SK-N-SH (cell line): ENCODE data around the gene SSTR5. TPM values are rescaled to one million over a fixed set of nuclear protein-coding genes. Genes with fewer than 3 reads are reported as not detected.

ENCODE experiments used
- CTCF ChIA-PET: fragments of 300-600, 350-600 bp; formaldehyde crosslinking; extraction: SDS; loops from one replicate; lab custom pipeline; 2021; lab: Yijun Ruan, JAX
- POLR2A ChIA-PET: fragments of 350-600 bp; sonication (Branson Sonifier 250); formaldehyde crosslinking; extraction: SDS; loops from one replicate; lab custom pipeline; 2020; ENCODE audit warnings: antibody characterized with exemption, inconsistent platforms; lab: Yijun Ruan, JAX
- DNase-seq: peaks from one replicate; pipeline ENCODE4 v3.0.0; 2012
- H2AFZ ChIP-seq: fragments of 200-600 bp; sonication (generic); 2 replicates; pipeline ENCODE4 v1.8.1; 2016; ENCODE audit warnings: antibody characterized with exemption, mild to moderate bottlenecking, low read depth
- H3F3A ChIP-seq: fragments of 200-600 bp; sonication (generic); replicated peaks from 2 replicates; pipeline ENCODE3; 2016; ENCODE audit warnings: antibody characterized with exemption, mild to moderate bottlenecking; ENCODE audit not compliant: insufficient read depth
- H3K27ac ChIP-seq, 2 experiments: fragments of 200-500 bp in 1 of 2; fragments of 200-600 bp in 1 of 2; sonication (Bioruptor generic) in 1 of 2; sonication (generic), shearing (Covaris generic) in 1 of 2; 2 replicates each; pipeline versions ENCODE4 v1.5.1 to v1.6.1; 2014 to 2016; ENCODE audit warnings: low read depth in 2 of 2, inconsistent platforms in 1 of 2, low read length in 1 of 2, mild to moderate bottlenecking in 1 of 2, mixed read lengths in 1 of 2
- H3K27me3 ChIP-seq: fragments of 200-600 bp; sonication (generic), shearing (Covaris generic); 2 replicates; pipeline ENCODE4 v1.6.1; 2016; ENCODE audit warnings: mixed run types; ENCODE audit not compliant: insufficient read depth
- H3K36me3 ChIP-seq, 2 experiments: fragments of 200-500 bp in 1 of 2; fragments of 200-600 bp in 1 of 2; sonication (Bioruptor generic) in 1 of 2; sonication (generic) in 1 of 2; replicated peaks in 1 of 2; 2 replicates each; pipeline versions ENCODE3 to v1.5.1; 2014 to 2016; ENCODE audit warnings: low read length in 1 of 2, mild to moderate bottlenecking in 1 of 2; ENCODE audit not compliant: insufficient read depth in 2 of 2, control insufficient read depth in 1 of 2
- H3K4me1 ChIP-seq, 2 experiments: fragments of 200-500 bp in 1 of 2; fragments of 200-600 bp in 1 of 2; sonication (Bioruptor generic) in 1 of 2; sonication (generic), shearing (Covaris generic) in 1 of 2; 2 replicates each; pipeline versions ENCODE4 v1.5.1 to v1.6.1; 2014 to 2016; ENCODE audit warnings: low read depth in 1 of 2, low read length in 1 of 2, mixed run types in 1 of 2; ENCODE audit not compliant: insufficient read depth in 2 of 2, control insufficient read depth in 1 of 2
- H3K4me2 ChIP-seq: fragments of 200-600 bp; sonication (generic), shearing (Covaris generic); 2 replicates; pipeline ENCODE4 v1.6.1; 2017; ENCODE audit warnings: mixed run types
- H3K4me3 ChIP-seq, 2 experiments: fragments of 200-500 bp in 1 of 2; fragments of 200-600 bp in 1 of 2; sonication (Bioruptor generic) in 1 of 2; sonication (generic), shearing (Covaris generic) in 1 of 2; 2 replicates each; pipeline versions ENCODE4 v1.5.1 to v1.8.1; 2014 to 2016; ENCODE audit warnings: low read depth in 2 of 2, inconsistent platforms in 1 of 2, low read length in 1 of 2, mild to moderate bottlenecking in 1 of 2, mixed read lengths in 1 of 2, moderate library complexity in 1 of 2
- H3K79me2 ChIP-seq: fragments of 200-600 bp; sonication (generic); 2 replicates; pipeline ENCODE4 v1.8.1; 2017; ENCODE audit warnings: mild to moderate bottlenecking; ENCODE audit not compliant: insufficient read depth
- H3K9ac ChIP-seq: fragments of 200-600 bp; sonication (generic); 2 replicates; pipeline ENCODE4 v1.6.1; 2017; ENCODE audit warnings: mixed run types
- H3K9me2 ChIP-seq: fragments of 200-600 bp; sonication (generic); 2 replicates; pipeline ENCODE4 v1.6.1; 2017; ENCODE audit warnings: mixed run types
- H3K9me3 ChIP-seq: fragments of 200-600 bp; sonication (generic); 2 replicates; pipeline ENCODE4 v1.6.1; 2017; ENCODE audit warnings: mixed run types, mild to moderate bottlenecking, moderate library complexity
- H4K20me1 ChIP-seq: fragments of 200-600 bp; sonication (generic); 2 replicates; pipeline ENCODE4 v1.6.1; 2017; ENCODE audit warnings: mild to moderate bottlenecking, mixed run types; ENCODE audit not compliant: insufficient read depth
- CHD2 ChIP-seq: fragments of 150-350 bp; IDR thresholded peaks from 2 replicates; pipeline ENCODE4 v1.6.1; 2018; ENCODE audit warnings: low read length; ENCODE audit not compliant: partially characterized antibody
- ELF1 ChIP-seq: IDR thresholded peaks from 2 replicates; pipeline ENCODE4 v1.4.0; 2012
- EZH2phosphoT487 ChIP-seq: fragments of 200-600 bp; sonication (generic); IDR thresholded peaks from 2 replicates; pipeline ENCODE4 v1.6.1; 2017; ENCODE audit warnings: low read depth, mixed run types, mild to moderate bottlenecking, antibody characterized with exemption, moderate library complexity, borderline replicate concordance
- FOSL2 ChIP-seq: IDR thresholded peaks from 2 replicates; pipeline ENCODE4 v1.4.0; 2012; ENCODE audit warnings: low read depth, mild to moderate bottlenecking, moderate library complexity, borderline replicate concordance
- FOXJ3 ChIP-seq: sonication (generic); formaldehyde crosslinking; IDR thresholded peaks from 2 replicates; pipeline ENCODE4 v1.5.1; 2020; ENCODE audit warnings: mild to moderate bottlenecking, missing genetic modification reagents
- FOXM1 ChIP-seq: IDR thresholded peaks from 2 replicates; pipeline ENCODE4 v1.4.0; 2012; ENCODE audit warnings: low read depth, mild to moderate bottlenecking
- GATA2 ChIP-seq: sonication (generic); formaldehyde crosslinking; IDR thresholded peaks from 2 replicates; pipeline ENCODE4 v1.5.0; 2020; ENCODE audit warnings: mild to moderate bottlenecking, missing genetic modification reagents
- JUND ChIP-seq: IDR thresholded peaks from 2 replicates; pipeline ENCODE4 v1.4.0; 2012
- NFIC ChIP-seq: IDR thresholded peaks from 2 replicates; pipeline ENCODE4 v1.4.0; 2012; ENCODE audit warnings: borderline replicate concordance
- NRF1 ChIP-seq: IDR thresholded peaks from 2 replicates; pipeline ENCODE4 v1.6.1; 2012; ENCODE audit warnings: low read depth, mild to moderate bottlenecking, low read length
- RAD21 ChIP-seq: IDR thresholded peaks from 2 replicates; pipeline ENCODE4 v1.6.1; 2012; ENCODE audit warnings: mild to moderate bottlenecking, low read length
- RFX5 ChIP-seq: IDR thresholded peaks from 2 replicates; pipeline ENCODE4 v1.6.1; 2012; ENCODE audit warnings: mild to moderate bottlenecking, improper control_type of control experiment, low read length
- RXRA ChIP-seq: IDR thresholded peaks from 2 replicates; pipeline ENCODE4 v1.4.0; 2012; ENCODE audit warnings: low read depth, mild to moderate bottlenecking, borderline replicate concordance
- YY1 ChIP-seq: IDR thresholded peaks from 2 replicates; pipeline ENCODE4 v1.4.0; 2012; ENCODE audit warnings: low read depth, mild to moderate bottlenecking
- WGBS: methylation state at CpG from one replicate; pipeline ENCODE4 v1.1.6; 2017; ENCODE audit warnings: low lambda C conversion rate; 5-methylcytosine and 5-hydroxymethylcytosine counted together
- polyA plus RNA-seq, 3 experiments: library from polyadenylated mRNA; depleted of rRNA; stranded (reverse); fragments of >200 nt; gene quantifications; 2 replicates each; pipeline ENCODE4 v1.2.3, GENCODE V29; 2012
- TF ChIP-seq, protein P1 (sequence below): IDR thresholded peaks from 2 replicates; pipeline ENCODE4 v1.4.0; 2012; ENCODE audit warnings: low read depth
- TF ChIP-seq, protein P2 (sequence below): IDR thresholded peaks from 2 replicates; pipeline ENCODE4 v1.6.1; 2012; ENCODE audit warnings: mild to moderate bottlenecking, low read depth, low read length, moderate library complexity

Gene SSTR5
- polyA plus RNA-seq, 1 of the 3 experiments (the other 2 are of a cell fraction), result not detected

DNA sequence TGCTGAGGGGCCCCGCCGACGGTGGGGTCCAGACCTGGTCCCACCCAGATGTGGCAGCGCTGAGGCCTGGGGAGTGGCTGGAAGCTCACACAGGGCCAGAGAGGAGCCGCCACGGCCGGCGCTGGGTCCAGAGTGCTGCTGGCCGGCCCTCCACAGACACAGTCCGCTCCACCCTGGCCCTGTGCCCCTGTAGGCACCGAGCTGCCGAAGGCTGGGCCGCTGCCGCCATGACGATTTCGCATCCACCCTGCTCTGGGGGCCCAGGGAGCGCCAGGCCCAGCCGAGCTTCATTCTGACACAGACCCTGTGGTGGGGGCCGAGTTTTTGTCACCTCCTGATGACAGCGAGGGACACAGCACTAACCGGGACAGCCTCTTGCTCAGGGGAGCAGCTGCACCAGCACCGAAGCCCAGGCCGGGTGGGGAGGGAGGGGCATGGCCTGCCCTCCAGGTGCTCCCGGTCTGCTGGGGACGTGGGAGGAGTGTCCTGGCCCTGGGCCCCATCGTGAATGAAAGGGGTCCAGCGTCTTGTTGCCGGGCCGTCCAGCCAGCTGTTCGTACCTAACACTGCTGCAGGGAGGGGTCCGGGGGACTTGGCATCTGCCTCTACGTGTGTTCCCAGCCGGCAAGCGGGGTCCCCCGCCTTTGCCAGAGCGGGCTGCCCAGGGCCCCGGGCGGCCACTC is 27.1 kb upstream of the SSTR5 start (continued):
- TF ChIP-seq GATA2 (no peak), NFIC (no peak), NRF1 (no peak), JUND (no peak), CHD2 (no peak), FOXJ3 (CRISPR knock-in tag) (no peak)

DNA sequence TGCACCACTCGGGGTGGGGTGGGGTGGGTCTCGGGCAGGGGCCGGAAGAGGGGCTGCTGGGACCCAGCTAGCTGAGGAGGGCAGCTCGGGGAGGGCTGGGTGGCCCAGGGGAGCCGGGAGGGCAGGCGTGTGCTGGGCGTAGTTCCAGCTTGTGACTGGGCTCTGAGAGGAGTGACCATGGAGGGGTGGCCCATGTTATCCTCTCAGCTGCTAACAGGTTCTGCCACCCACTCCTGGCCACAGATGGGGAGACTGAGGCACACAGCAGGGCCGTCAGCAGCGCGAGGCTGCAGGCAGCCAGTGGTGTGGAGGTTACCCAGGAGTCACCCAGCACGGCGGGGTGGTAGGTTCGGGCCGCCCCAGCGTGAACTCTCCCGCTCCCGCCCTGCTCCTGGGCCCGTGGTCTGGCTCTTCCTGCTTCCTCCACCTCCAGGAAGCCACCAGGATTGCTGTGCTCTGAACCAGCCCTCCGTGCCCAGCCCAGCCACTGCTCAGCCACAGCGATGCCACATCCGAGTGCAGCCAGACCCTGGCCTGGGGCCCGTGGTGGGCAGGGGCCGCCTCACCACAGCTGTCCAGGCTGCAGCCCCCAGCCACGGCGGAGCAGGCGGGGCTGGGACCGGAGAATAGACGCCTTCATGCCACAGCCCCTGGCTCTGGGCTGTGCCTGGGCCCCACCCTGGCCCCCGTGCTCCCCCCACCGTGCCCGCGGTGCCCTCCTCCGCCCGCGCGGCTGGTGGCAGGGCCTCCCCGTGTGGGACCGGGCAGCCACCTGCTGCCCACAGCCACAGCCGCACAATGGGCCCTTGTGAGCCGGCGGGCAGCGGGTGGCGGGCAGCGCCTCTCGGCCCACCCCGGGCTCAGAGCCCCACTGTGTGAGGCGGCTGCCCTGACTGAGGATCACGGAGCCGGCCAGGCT is 26.3 kb upstream of the SSTR5 start:
- CTCF ChIA-PET, result interaction anchor here (0.7 to 9.6 kb wide), 3 partner anchors 11 to 57 kb away, joined by 3 to 76 read pairs (median 3); no protein-coding TSS in a partner anchor
- H4K20me1 ChIP-seq, result no peaks in the 10 kb centered on the region
- no peak overlapping the region for H3K27ac ChIP-seq

More for the DNA sequence above, 26.3 kb upstream of the SSTR5 start:
- Histone ChIP-seq H3K9ac (no peak overlapping the region), H3K4me2 (no peak overlapping the region), H3K36me3 (no peaks in the 10 kb centered on the region), H3F3A (no peaks in the 10 kb centered on the region), H2AFZ (no peak overlapping the region), H3K79me2 (no peaks in the 10 kb centered on the region), H3K9me3 (no peaks in the 10 kb centered on the region), H3K9me2 (no peaks in the 10 kb centered on the region), H3K27me3 (peaks cover 52% of the 10 kb centered on the region), H3K4me3 (no peak overlapping the region), H3K4me1 (no peaks in the 10 kb centered on the region)
- no peak for DNase-seq
- POLR2A ChIA-PET, result no interaction called here
- 25% methylated on average over 16 of the region's 49 CpGs for WGBS
- no peak for TF ChIP-seq FOXM1
- no peak for TF ChIP-seq GATA2
- TF ChIP-seq RFX5, result no peak
- TF ChIP-seq RXRA, result no peak
- TF ChIP-seq FOSL2, result no peak
- TF ChIP-seq ELF1, result no peak
- no peak for TF ChIP-seq RAD21
- TF ChIP-seq, protein P1, sequence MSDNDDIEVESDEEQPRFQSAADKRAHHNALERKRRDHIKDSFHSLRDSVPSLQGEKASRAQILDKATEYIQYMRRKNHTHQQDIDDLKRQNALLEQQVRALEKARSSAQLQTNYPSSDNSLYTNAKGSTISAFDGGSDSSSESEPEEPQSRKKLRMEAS, result no peak
- TF ChIP-seq EZH2phosphoT487, result no peak
- TF ChIP-seq YY1, result no peak
- TF ChIP-seq, protein P2, sequence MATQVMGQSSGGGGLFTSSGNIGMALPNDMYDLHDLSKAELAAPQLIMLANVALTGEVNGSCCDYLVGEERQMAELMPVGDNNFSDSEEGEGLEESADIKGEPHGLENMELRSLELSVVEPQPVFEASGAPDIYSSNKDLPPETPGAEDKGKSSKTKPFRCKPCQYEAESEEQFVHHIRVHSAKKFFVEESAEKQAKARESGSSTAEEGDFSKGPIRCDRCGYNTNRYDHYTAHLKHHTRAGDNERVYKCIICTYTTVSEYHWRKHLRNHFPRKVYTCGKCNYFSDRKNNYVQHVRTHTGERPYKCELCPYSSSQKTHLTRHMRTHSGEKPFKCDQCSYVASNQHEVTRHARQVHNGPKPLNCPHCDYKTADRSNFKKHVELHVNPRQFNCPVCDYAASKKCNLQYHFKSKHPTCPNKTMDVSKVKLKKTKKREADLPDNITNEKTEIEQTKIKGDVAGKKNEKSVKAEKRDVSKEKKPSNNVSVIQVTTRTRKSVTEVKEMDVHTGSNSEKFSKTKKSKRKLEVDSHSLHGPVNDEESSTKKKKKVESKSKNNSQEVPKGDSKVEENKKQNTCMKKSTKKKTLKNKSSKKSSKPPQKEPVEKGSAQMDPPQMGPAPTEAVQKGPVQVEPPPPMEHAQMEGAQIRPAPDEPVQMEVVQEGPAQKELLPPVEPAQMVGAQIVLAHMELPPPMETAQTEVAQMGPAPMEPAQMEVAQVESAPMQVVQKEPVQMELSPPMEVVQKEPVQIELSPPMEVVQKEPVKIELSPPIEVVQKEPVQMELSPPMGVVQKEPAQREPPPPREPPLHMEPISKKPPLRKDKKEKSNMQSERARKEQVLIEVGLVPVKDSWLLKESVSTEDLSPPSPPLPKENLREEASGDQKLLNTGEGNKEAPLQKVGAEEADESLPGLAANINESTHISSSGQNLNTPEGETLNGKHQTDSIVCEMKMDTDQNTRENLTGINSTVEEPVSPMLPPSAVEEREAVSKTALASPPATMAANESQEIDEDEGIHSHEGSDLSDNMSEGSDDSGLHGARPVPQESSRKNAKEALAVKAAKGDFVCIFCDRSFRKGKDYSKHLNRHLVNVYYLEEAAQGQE, result no peak
